CD4-positive, alpha-beta T cell (primary cell): ENCODE results near the gene CEP112. TPM values are rescaled to one million over a fixed set of nuclear protein-coding genes. Genes with fewer than 3 reads are reported as not detected.
A peak's percentile ranks its signal among the peaks of the same experiment; 100 is the strongest.

ENCODE experiments used
- ATAC-seq: fragments of 200-7000 bp; cut with Tn5 transposase; one replicate; pipeline ENCODE4 v1.10.0; 2022; ENCODE audit warnings: mild to moderate bottlenecking; ENCODE audit not compliant: poor library complexity
- CTCF ChIA-PET: fragments of 350-600 bp; sonication (Branson Sonifier 250); formaldehyde crosslinking; loops from one replicate; lab custom pipeline; 2021; ENCODE audit warnings: antibody characterized with exemption, inconsistent platforms; lab: Charles Lee
- POLR2A ChIA-PET: fragments of 350-600 bp; sonication (Branson Sonifier 250); formaldehyde crosslinking; loops from one replicate; lab custom pipeline; 2021; ENCODE audit warnings: antibody characterized with exemption, inconsistent platforms; lab: Charles Lee
- DNase-seq, 14 experiments: peaks; one replicate each; pipeline ENCODE4 v3.0.0-alpha.2; 2013 to 2020; ENCODE audit warnings: mixed read lengths in 2 of 14
- H3K27ac ChIP-seq, 2 donors: one replicate each; pipeline versions ENCODE4 v1.5.1 to v1.7.0; 2013; ENCODE audit warnings: low read length in 2 of 2, low read depth in 1 of 2, mild to moderate bottlenecking in 1 of 2
- H3K27me3 ChIP-seq, 2 experiments: 1 replicate in 1 of 2; 2 replicates in 1 of 2; pipeline versions ENCODE4 v1.6.1 to v1.7.0; 2013; ENCODE audit warnings: low read length in 2 of 2, control low read depth in 1 of 2, mild to moderate bottlenecking in 1 of 2, moderate library complexity in 1 of 2; ENCODE audit not compliant: insufficient read depth in 2 of 2, control insufficient read depth in 1 of 2
- H3K36me3 ChIP-seq: one replicate; pipeline ENCODE4 v1.6.1; 2013; ENCODE audit warnings: low read length, control low read depth; ENCODE audit not compliant: insufficient read depth
- H3K4me1 ChIP-seq: one replicate; pipeline ENCODE4 v1.6.1; 2013; ENCODE audit warnings: low read length, control low read depth; ENCODE audit not compliant: insufficient read depth
- H3K4me3 ChIP-seq: one replicate; pipeline ENCODE4 v1.5.1; 2013; ENCODE audit warnings: mild to moderate bottlenecking, low read length, moderate library complexity
- H3K9me3 ChIP-seq, 2 experiments: 1 replicate in 1 of 2; 2 replicates in 1 of 2; pipeline versions ENCODE4 v1.6.1 to v1.7.0; 2013; ENCODE audit warnings: low read length in 2 of 2, mild to moderate bottlenecking in 2 of 2, control low read depth in 1 of 2, moderate library complexity in 1 of 2; ENCODE audit not compliant: control insufficient read depth in 1 of 2, insufficient read depth in 1 of 2
- H3K27ac Mint-ChIP-seq: one replicate; pipeline ENCODE4 v1.8.0; 2020; ENCODE audit warnings: mixed read lengths
- H3K27me3 Mint-ChIP-seq: one replicate; pipeline ENCODE4 v1.8.0; 2021; ENCODE audit warnings: mixed read lengths
- H3K36me3 Mint-ChIP-seq: one replicate; pipeline ENCODE4 v1.8.0; 2021; ENCODE audit warnings: low read depth, mixed read lengths
- H3K4me1 Mint-ChIP-seq: one replicate; pipeline ENCODE4 v1.8.0; 2021; ENCODE audit warnings: low read depth, mixed read lengths
- H3K4me3 Mint-ChIP-seq: one replicate; pipeline ENCODE4 v1.8.0; 2020; ENCODE audit warnings: mild to moderate bottlenecking, mixed read lengths
- H3K9me3 Mint-ChIP-seq: one replicate; pipeline ENCODE4 v1.8.0; 2020; ENCODE audit warnings: mixed read lengths
- intact Hi-C, 2 experiments: fragments of 100-400 bp; cut with DNase I in 1 of 2; cut with micrococcal nuclease in 1 of 2; formaldehyde crosslinking; loops; one replicate each; pipeline versions ENCODE4 v1.15.1 to v1.9.0; 2023 to 2025; cut with DNase I, micrococcal nuclease
- total RNA-seq, 174 experiments: library from RNA in 2 of 174; stranded (reverse) in 2 of 174; gene quantifications; one replicate each; pipeline ENCODE4 v1.2.3 and lab custom pipeline; 2021 to 2026
- TF ChIP-seq, protein P1 (sequence below): fragments of 200-600 bp; IDR thresholded peaks from one replicate; pipeline ENCODE4 v1.8.0; 2022; ENCODE audit warnings: antibody characterized with exemption, mild to moderate bottlenecking

The CEP112 gene
- total RNA-seq, 2 experiments from 2014 or later, result 1.6 to 2.2 TPM

DNA sequence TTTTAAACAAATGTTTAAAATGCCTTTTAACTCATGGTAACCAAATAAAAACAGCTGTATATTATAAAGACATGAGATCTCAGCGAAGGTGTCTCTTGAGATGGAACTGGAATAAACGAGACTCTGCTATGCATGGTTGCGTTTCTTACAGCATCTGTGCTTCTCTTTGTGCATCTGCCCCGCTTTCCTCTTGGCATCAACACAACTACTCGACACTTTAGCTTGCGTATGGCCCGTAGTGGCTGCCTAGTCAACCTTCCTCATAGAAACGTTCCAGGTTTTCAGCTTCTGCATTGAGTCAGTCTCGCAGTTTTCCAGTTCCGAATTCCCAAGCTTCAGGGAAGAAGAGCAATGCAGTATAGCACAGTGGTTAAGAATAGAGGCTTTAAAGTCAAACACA, 214.9 kb downstream of the CEP112 start:
- ChIA-PET POLR2A (no interaction called here), CTCF (no interaction called here)
- no peaks in the 10 kb centered on the region for H3K27me3 Mint-ChIP-seq
- no peaks in the 10 kb centered on the region for H3K36me3 ChIP-seq
- H3K9me3 Mint-ChIP-seq, result no peaks in the 10 kb centered on the region
- no peak for ATAC-seq
- H3K27ac Mint-ChIP-seq, result no peak overlapping the region
- H3K4me1 Mint-ChIP-seq, result no peaks in the 10 kb centered on the region
- intact Hi-C loops, result no loop called here
- H3K4me3 Mint-ChIP-seq, result no peak overlapping the region
- H3K36me3 Mint-ChIP-seq, result no peaks in the 10 kb centered on the region
- no peak overlapping the region for H3K4me3 ChIP-seq
- H3K27me3 ChIP-seq, result no peaks in the 10 kb centered on the region
- no peak overlapping the region for H3K27ac ChIP-seq
- no peaks in the 10 kb centered on the region for H3K9me3 ChIP-seq
- H3K4me1 ChIP-seq, result no peaks in the 10 kb centered on the region
- TF ChIP-seq, protein P1, sequence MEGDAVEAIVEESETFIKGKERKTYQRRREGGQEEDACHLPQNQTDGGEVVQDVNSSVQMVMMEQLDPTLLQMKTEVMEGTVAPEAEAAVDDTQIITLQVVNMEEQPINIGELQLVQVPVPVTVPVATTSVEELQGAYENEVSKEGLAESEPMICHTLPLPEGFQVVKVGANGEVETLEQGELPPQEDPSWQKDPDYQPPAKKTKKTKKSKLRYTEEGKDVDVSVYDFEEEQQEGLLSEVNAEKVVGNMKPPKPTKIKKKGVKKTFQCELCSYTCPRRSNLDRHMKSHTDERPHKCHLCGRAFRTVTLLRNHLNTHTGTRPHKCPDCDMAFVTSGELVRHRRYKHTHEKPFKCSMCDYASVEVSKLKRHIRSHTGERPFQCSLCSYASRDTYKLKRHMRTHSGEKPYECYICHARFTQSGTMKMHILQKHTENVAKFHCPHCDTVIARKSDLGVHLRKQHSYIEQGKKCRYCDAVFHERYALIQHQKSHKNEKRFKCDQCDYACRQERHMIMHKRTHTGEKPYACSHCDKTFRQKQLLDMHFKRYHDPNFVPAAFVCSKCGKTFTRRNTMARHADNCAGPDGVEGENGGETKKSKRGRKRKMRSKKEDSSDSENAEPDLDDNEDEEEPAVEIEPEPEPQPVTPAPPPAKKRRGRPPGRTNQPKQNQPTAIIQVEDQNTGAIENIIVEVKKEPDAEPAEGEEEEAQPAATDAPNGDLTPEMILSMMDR, result no peak
- DNase-seq, result no peak

DNA sequence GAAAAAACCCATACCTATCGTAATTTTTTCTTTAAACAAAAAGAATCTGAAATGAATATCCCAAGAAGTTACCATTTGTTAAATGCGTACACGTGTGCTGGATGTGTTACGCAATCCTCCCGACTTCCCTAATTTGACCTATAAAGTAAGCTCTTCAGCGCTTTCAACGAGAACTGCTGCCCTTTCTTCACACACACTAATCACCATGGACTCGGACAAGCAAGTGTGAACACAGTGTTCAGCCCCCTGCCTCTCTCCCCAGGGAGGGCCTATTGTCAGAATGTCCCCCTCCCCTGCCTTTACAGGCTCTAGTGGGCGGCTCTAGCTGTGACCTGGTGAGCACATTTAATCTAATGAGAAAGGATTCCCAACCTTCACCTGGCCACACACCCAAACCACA, 216.1 kb downstream of the CEP112 start:
- H3K9me3 Mint-ChIP-seq, result no peaks in the 10 kb centered on the region
- H3K4me1 Mint-ChIP-seq, result no peaks in the 10 kb centered on the region
- POLR2A ChIA-PET, result no interaction called here

DNA sequence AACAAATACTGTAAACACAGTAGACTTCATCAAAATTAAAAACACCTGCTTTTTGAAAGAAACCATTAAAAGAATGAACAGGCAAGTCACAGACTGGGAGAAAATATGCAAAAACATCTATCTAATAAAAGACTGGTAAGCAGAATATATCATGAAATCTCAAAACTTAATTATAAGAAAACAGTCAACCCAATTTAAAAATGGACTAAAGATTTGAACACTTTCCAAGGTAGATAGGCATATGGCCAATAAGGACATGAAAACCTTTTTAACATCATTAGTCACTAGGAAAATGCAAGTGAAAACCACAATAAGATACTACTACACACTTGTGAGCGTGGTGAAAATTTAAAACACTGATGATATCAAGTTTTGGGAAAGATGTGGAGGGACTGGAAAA, 218.7 kb downstream of the CEP112 start:
- H3K36me3 ChIP-seq, result no peaks in the 10 kb centered on the region
- H3K27ac Mint-ChIP-seq, result no peak overlapping the region
- TF ChIP-seq, protein P1, result no peak
- DNase-seq, result no peak
- ChIA-PET CTCF (no interaction called here), POLR2A (no interaction called here)
- H3K9me3 ChIP-seq, result no peaks in the 10 kb centered on the region
- H3K36me3 Mint-ChIP-seq, result no peaks in the 10 kb centered on the region
- ATAC-seq, result no peak
- no peaks in the 10 kb centered on the region for H3K4me1 Mint-ChIP-seq
- H3K4me3 Mint-ChIP-seq, result no peak overlapping the region
- H3K27me3 Mint-ChIP-seq, result no peaks in the 10 kb centered on the region
- intact Hi-C loops, result no loop called here
- no peak overlapping the region for H3K4me3 ChIP-seq
- no peaks in the 10 kb centered on the region for H3K27me3 ChIP-seq
- H3K4me1 ChIP-seq, result no peaks in the 10 kb centered on the region
- no peak overlapping the region for H3K27ac ChIP-seq
- H3K9me3 Mint-ChIP-seq, result no peaks in the 10 kb centered on the region

More for the DNA sequence above, 216.1 kb downstream of the CEP112 start:
- DNase-seq (peak in 1 of 14 experiments; percentile 3), ATAC-seq (no peak)
- Mint-ChIP-seq H3K27me3 (no peaks in the 10 kb centered on the region), H3K36me3 (no peaks in the 10 kb centered on the region), H3K4me3 (no peak overlapping the region), H3K27ac (no peak overlapping the region)
- H3K27ac ChIP-seq, result no peak overlapping the region
- H3K4me1 ChIP-seq, result no peaks in the 10 kb centered on the region
- CTCF ChIA-PET, result no interaction called here
- H3K36me3 ChIP-seq, result no peaks in the 10 kb centered on the region
- H3K4me3 ChIP-seq, result no peak overlapping the region
- H3K9me3 ChIP-seq, result no peaks in the 10 kb centered on the region
- TF ChIP-seq, protein P1, result no peak
- H3K27me3 ChIP-seq, result no peaks in the 10 kb centered on the region
- intact Hi-C loops, result no loop called here
